GM18858 (cell line): Measurements from ENCODE around the gene CHIC2.
"Not testable (repeated sequence)": the region's sequence is repeated elsewhere in the genome, so short reads cannot be mapped to it uniquely, and the experiment has no call there.

Source experiments
- ATAC-seq: cut with Tn5 transposase; IDR thresholded peaks from one replicate; pipeline ENCODE4 v1.9.1; 2021; ENCODE audit not compliant: unreplicated experiment

The CHIC2 gene

GRCh38 chr4:54061873-54062272 lies 2.5 kb downstream of the CHIC2 start:
- ATAC-seq, result no peak

GRCh38 chr4:54061067-54061466 lies 3.3 kb downstream of the CHIC2 start:
- no peak for ATAC-seq

GRCh38 chr4:54060116-54060515 lies 4.3 kb downstream of the CHIC2 start:
- ATAC-seq, result no peak

- no peak for ATAC-seq
Measured at GRCh38 chr4:54058171-54058570, 6.2 kb downstream of the CHIC2 start.

- no peak for ATAC-seq
Measured at GRCh38 chr4:54056360-54056759, 8.0 kb downstream of the CHIC2 start.

- ATAC-seq, result no peak
Measured at GRCh38 chr4:54055494-54055893, 8.9 kb downstream of the CHIC2 start.

GRCh38 chr4:54054501-54054900 lies 9.9 kb downstream of the CHIC2 start:
- ATAC-seq, result no peak

GRCh38 chr4:54053322-54053721 lies 11.1 kb downstream of the CHIC2 start:
- ATAC-seq, result not testable (repeated sequence)

GRCh38 chr4:54050214-54050904 lies 14.0 kb downstream of the CHIC2 start:
- ATAC-seq, result no peak

- not testable (repeated sequence) for ATAC-seq
Measured at GRCh38 chr4:54043630-54044029, 20.8 kb downstream of the CHIC2 start.

GRCh38 chr4:54041933-54042332 lies 22.5 kb downstream of the CHIC2 start:
- ATAC-seq, result no peak

- no peak for ATAC-seq
Measured at GRCh38 chr4:54041100-54041499, 23.3 kb downstream of the CHIC2 start.

- no peak for ATAC-seq
Measured at GRCh38 chr4:54038056-54038455, 26.3 kb downstream of the CHIC2 start.

GRCh38 chr4:54036184-54036583 lies 28.2 kb downstream of the CHIC2 start:
- ATAC-seq, result no peak

GRCh38 chr4:54032558-54033135 lies 31.8 kb downstream of the CHIC2 start:
- no peak for ATAC-seq

- no peak for ATAC-seq
Measured at GRCh38 chr4:54027311-54027710, 37.1 kb downstream of the CHIC2 start.

- ATAC-seq, result no peak
Measured at GRCh38 chr4:54025582-54025981, 38.8 kb downstream of the CHIC2 start.

- not testable (repeated sequence) for ATAC-seq
Measured at GRCh38 chr4:54023019-54023418, 41.4 kb downstream of the CHIC2 start.

- ATAC-seq, result no peak
Measured at GRCh38 chr4:54017974-54018373, 46.4 kb downstream of the CHIC2 start.

GRCh38 chr4:54017308-54017707 lies 47.1 kb downstream of the CHIC2 start:
- ATAC-seq, result no peak

GRCh38 chr4:54016504-54016903 lies 47.9 kb downstream of the CHIC2 start:
- no peak for ATAC-seq

GRCh38 chr4:54015423-54016030 lies 48.9 kb downstream of the CHIC2 start:
- no peak for ATAC-seq
